HG02870 (cell line): ENCODE data around the gene PPP2R1B.
"Not testable (repeated sequence)": the region's sequence is repeated elsewhere in the genome, so short reads cannot be mapped to it uniquely, and the experiment has no call there.

Source experiments
- ATAC-seq: cut with Tn5 transposase; IDR thresholded peaks from one replicate; pipeline ENCODE4 v1.9.1; 2021; ENCODE audit warnings: mild to moderate bottlenecking, moderate library complexity; ENCODE audit not compliant: unreplicated experiment

The PPP2R1B gene

GRCh38 chr11:111784311-111784710, 18.1 kb upstream of the PPP2R1B start:
- ATAC-seq: not testable (repeated sequence)

GRCh38 chr11:111782109-111782741, 16.0 kb upstream of the PPP2R1B start:
- ATAC-seq: no peak

GRCh38 chr11:111779118-111779517, 12.9 kb upstream of the PPP2R1B start:
- ATAC-seq: no peak

GRCh38 chr11:111778047-111778558, 11.9 kb upstream of the PPP2R1B start:
- ATAC-seq: no peak

GRCh38 chr11:111777094-111778046, 11.2 kb upstream of the PPP2R1B start:
- ATAC-seq: peak; percentile 45

- ATAC-seq: peak; percentile 96
Observed at GRCh38 chr11:111776398-111777093, 10.4 kb upstream of the PPP2R1B start.

- no peak for ATAC-seq
Observed at GRCh38 chr11:111774955-111775710, 8.9 kb upstream of the PPP2R1B start.

GRCh38 chr11:111772535-111772934, 6.3 kb upstream of the PPP2R1B start:
- ATAC-seq: no peak

GRCh38 chr11:111771205-111771604, 5.0 kb upstream of the PPP2R1B start:
- ATAC-seq: not testable (repeated sequence)

GRCh38 chr11:111770581-111771134, 4.5 kb upstream of the PPP2R1B start:
- ATAC-seq: no peak

- no peak for ATAC-seq
Observed at GRCh38 chr11:111766834-111767142, 599 bp upstream of the PPP2R1B start.

- peak; percentile 27 for ATAC-seq
Observed at GRCh38 chr11:111765320-111765983, 737 bp downstream of the PPP2R1B start.

- ATAC-seq: no peak
Observed at GRCh38 chr11:111764621-111765020, 1.6 kb downstream of the PPP2R1B start.

- no peak for ATAC-seq
Observed at GRCh38 chr11:111762981-111763643, 3.1 kb downstream of the PPP2R1B start.

- ATAC-seq: no peak
Observed at GRCh38 chr11:111762526-111762925, 3.7 kb downstream of the PPP2R1B start.

GRCh38 chr11:111761036-111761435, 5.2 kb downstream of the PPP2R1B start:
- ATAC-seq: no peak

- no peak for ATAC-seq
Observed at GRCh38 chr11:111759778-111760407, 6.3 kb downstream of the PPP2R1B start.

GRCh38 chr11:111759376-111759775, 6.8 kb downstream of the PPP2R1B start:
- no peak for ATAC-seq

GRCh38 chr11:111756097-111756496, 10.1 kb downstream of the PPP2R1B start:
- ATAC-seq: no peak
